Panc1 (cell line): Measurements from ENCODE around the gene MRPS23. TPM values are rescaled to one million over a fixed set of nuclear protein-coding genes. Genes with fewer than 3 reads are reported as not detected.

Experiments
- ATAC-seq: fragments of 200-7000 bp; cut with Tn5 transposase; 2 replicates; pipeline ENCODE4 v1.9.1; 2020; ENCODE audit warnings: mild to moderate bottlenecking, moderate library complexity
- BruUV-seq: library from RNA; stranded (reverse); fragments of 400-500 nt; replicated peaks from 2 replicates; lab custom pipeline; 2021; lab: Mats Ljungman, UMichigan
- CTCF ChIA-PET: fragments of 300-600 bp; sonication (Branson Sonifier 250); formaldehyde crosslinking; loops from one replicate; lab custom pipeline; 2022; ENCODE audit warnings: antibody characterized with exemption; lab: Charles Lee
- POLR2A ChIA-PET: fragments of 300-600 bp; sonication (Branson Sonifier 250); formaldehyde crosslinking; loops from one replicate; lab custom pipeline; 2022; ENCODE audit warnings: antibody characterized with exemption; lab: Charles Lee
- DNase-seq: peaks from one replicate; pipeline ENCODE4 v3.0.0-alpha.2; 2010; ENCODE audit warnings: low read depth, low spot score
- H3K27ac ChIP-seq: 2 replicates; pipeline ENCODE4 v1.5.1; 2011; ENCODE audit warnings: mild to moderate bottlenecking, low read length, inconsistent platforms
- H3K27me3 ChIP-seq: fragments of 200-500 bp; sonication (Bioruptor generic); 2 replicates; pipeline ENCODE4 v1.6.0; 2014; ENCODE audit warnings: low read length, inconsistent platforms; ENCODE audit not compliant: control insufficient read depth, insufficient read depth
- H3K36me3 ChIP-seq: fragments of 200-500 bp; sonication (Bioruptor generic); 2 replicates; pipeline ENCODE4 v1.5.1; 2014; ENCODE audit warnings: inconsistent platforms, mild to moderate bottlenecking, low read length, moderate library complexity; ENCODE audit not compliant: control insufficient read depth, insufficient read depth
- H3K4me1 ChIP-seq: 2 replicates; pipeline ENCODE4 v1.5.1; 2011; ENCODE audit warnings: inconsistent platforms, mild to moderate bottlenecking, low read length, moderate library complexity; ENCODE audit not compliant: control insufficient read depth, insufficient read depth
- H3K4me3 ChIP-seq, 2 experiments: 2 replicates each; pipeline ENCODE4 v1.5.1; 2011 to 2012; ENCODE audit warnings: low read depth in 2 of 2, low read length in 2 of 2, mild to moderate bottlenecking in 2 of 2, inconsistent platforms in 1 of 2, moderate library complexity in 1 of 2
- H3K9me3 ChIP-seq: fragments of 200-500 bp; sonication (Bioruptor generic); 2 replicates; pipeline ENCODE4 v1.5.1; 2014; ENCODE audit warnings: low read depth, mild to moderate bottlenecking, inconsistent platforms, low read length, moderate library complexity; ENCODE audit not compliant: control insufficient read depth, insufficient read depth
- CTCF ChIP-seq: fragments of 450-650 bp; IDR thresholded peaks from 2 replicates; pipeline ENCODE4 v1.5.1; 2017; ENCODE audit warnings: mild to moderate bottlenecking
- POLR2AphosphoS5 ChIP-seq: IDR thresholded peaks from 2 replicates; pipeline ENCODE4 v1.6.1; 2012; ENCODE audit warnings: mild to moderate bottlenecking, low read depth, low read length, moderate library complexity
- REST ChIP-seq, 2 experiments: IDR thresholded peaks; 2 replicates each; pipeline ENCODE4 v1.6.1; 2011 to 2012; ENCODE audit warnings: low read depth in 2 of 2, control low read depth in 1 of 2, low read length in 1 of 2, mild to moderate bottlenecking in 1 of 2, moderate library complexity in 1 of 2; ENCODE audit not compliant: insufficient read depth in 1 of 2
- SIN3A ChIP-seq: IDR thresholded peaks from 2 replicates; pipeline ENCODE4 v1.6.1; 2012; ENCODE audit warnings: low read depth, mild to moderate bottlenecking, low read length, moderate library complexity, borderline replicate concordance; ENCODE audit not compliant: insufficient read depth
- TCF7L2 ChIP-seq: IDR thresholded peaks from 2 replicates; pipeline ENCODE4 v1.6.1; 2011; ENCODE audit warnings: mild to moderate bottlenecking, low read depth, low read length, inconsistent platforms
- in situ Hi-C: cut with HindIII; loops from 2 replicates; pipeline ENCODE4 v1.10.0; 2016; ENCODE audit warnings: low sequenced_read_pairs, low pct_unique_long_range_greater_than_20kb
- intact Hi-C: fragments of 100-400 bp; cut with micrococcal nuclease; formaldehyde crosslinking; loops from one replicate; pipeline ENCODE4 v1.10.0; 2022; ENCODE audit not compliant: unreplicated experiment
- total RNA-seq: library from RNA; stranded (reverse); gene quantifications from one replicate; pipeline ENCODE4 v1.2.1, GENCODE V29; 2021; ENCODE audit not compliant: unreplicated experiment

The MRPS23 gene
- total RNA-seq, 1 experiment from 2014 or later = 85.4 TPM

- BruUV-seq = no TSS peak
- Histone ChIP-seq H3K9me3 (no peaks in the 10 kb centered on the region), H3K27me3 (no peaks in the 10 kb centered on the region), H3K4me1 (peaks cover 62% of the 10 kb centered on the region), H3K4me3 (no peak overlapping the region), H3K27ac (no peak overlapping the region), H3K36me3 (no peaks in the 10 kb centered on the region)
- CTCF ChIA-PET = interaction anchor here (0.9 kb wide), 1 partner anchor 11 kb away, joined by 8 read pairs; no protein-coding TSS in a partner anchor
- intact Hi-C loops (no loop called here), in situ Hi-C loops (no loop called here)
- ATAC-seq (no peak), DNase-seq (no peak)
- TF ChIP-seq POLR2AphosphoS5 = no peak
- no peak for TF ChIP-seq REST (IDR thresholded peaks at IDR 0.05; ENCODE audit: insufficient read depth in 1 of 2, low read depth in 2 of 2, low read length in 1 of 2)
- TF ChIP-seq CTCF = no peak
- no peak for TF ChIP-seq SIN3A
- TF ChIP-seq TCF7L2 = no peak
- POLR2A ChIA-PET = interaction anchor here (0.6 kb wide), 2 partner anchors 55 to 70 kb away, joined by 3 read pairs; no protein-coding TSS in a partner anchor
These were observed 14.4 kb upstream of the MRPS23 start for GRCh38 chr17:57864273-57864672.

GRCh38 chr17:57862694-57863667 is 13.1 kb upstream of the MRPS23 start:
- CTCF ChIA-PET = interaction anchor here (1.6 kb wide), 1 partner anchor 136 kb away, joined by 4 read pairs; no protein-coding TSS in a partner anchor
- peaks cover 62% of the 10 kb centered on the region for H3K4me1 ChIP-seq
- no peak overlapping the region for H3K4me3 ChIP-seq
- BruUV-seq = TSS peak; percentile 42
- peak overlapping the region; percentile 89 for H3K27ac ChIP-seq
- no peak for DNase-seq
- no peaks in the 10 kb centered on the region for H3K9me3 ChIP-seq
- in situ Hi-C loops = no loop called here
- intact Hi-C loops = no loop called here
- POLR2A ChIA-PET = interaction anchor here (0.5 to 0.8 kb wide), 2 partner anchors 16 to 30 kb away, joined by 3 to 9 read pairs; no protein-coding TSS in a partner anchor
- TF ChIP-seq REST (IDR thresholded peaks at IDR 0.05; ENCODE audit: insufficient read depth in 1 of 2, low read depth in 2 of 2, low read length in 1 of 2) (no peak), POLR2AphosphoS5 (no peak), TCF7L2 (no peak), SIN3A (no peak), CTCF (no peak)
- ATAC-seq = no peak
- no peaks in the 10 kb centered on the region for H3K36me3 ChIP-seq
- no peaks in the 10 kb centered on the region for H3K27me3 ChIP-seq
